Right renal cortex interstitium (tissue), 3 donors: ENCODE measurements around the gene SIRPB2. TPM values are rescaled to one million over a fixed set of nuclear protein-coding genes. Genes with fewer than 3 reads are reported as not detected.

ENCODE experiments used
- DNase-seq, 3 donors: peaks; one replicate each; pipeline ENCODE4 v3.0.0-alpha.2; 2013; ENCODE audit warnings: low read depth in 3 of 3, low spot score in 2 of 3
- polyA plus RNA-seq, 3 donors: library from polyadenylated mRNA; unstranded; fragments of 120-200 nt; gene quantifications; one replicate each; pipeline ENCODE4 v1.2.1, GENCODE V29; 2013; ENCODE audit not compliant: insufficient read length in 3 of 3

Gene SIRPB2
- polyA plus RNA-seq, 3 donors = 0.31 to 0.49 (median 0.32) TPM

DNA sequence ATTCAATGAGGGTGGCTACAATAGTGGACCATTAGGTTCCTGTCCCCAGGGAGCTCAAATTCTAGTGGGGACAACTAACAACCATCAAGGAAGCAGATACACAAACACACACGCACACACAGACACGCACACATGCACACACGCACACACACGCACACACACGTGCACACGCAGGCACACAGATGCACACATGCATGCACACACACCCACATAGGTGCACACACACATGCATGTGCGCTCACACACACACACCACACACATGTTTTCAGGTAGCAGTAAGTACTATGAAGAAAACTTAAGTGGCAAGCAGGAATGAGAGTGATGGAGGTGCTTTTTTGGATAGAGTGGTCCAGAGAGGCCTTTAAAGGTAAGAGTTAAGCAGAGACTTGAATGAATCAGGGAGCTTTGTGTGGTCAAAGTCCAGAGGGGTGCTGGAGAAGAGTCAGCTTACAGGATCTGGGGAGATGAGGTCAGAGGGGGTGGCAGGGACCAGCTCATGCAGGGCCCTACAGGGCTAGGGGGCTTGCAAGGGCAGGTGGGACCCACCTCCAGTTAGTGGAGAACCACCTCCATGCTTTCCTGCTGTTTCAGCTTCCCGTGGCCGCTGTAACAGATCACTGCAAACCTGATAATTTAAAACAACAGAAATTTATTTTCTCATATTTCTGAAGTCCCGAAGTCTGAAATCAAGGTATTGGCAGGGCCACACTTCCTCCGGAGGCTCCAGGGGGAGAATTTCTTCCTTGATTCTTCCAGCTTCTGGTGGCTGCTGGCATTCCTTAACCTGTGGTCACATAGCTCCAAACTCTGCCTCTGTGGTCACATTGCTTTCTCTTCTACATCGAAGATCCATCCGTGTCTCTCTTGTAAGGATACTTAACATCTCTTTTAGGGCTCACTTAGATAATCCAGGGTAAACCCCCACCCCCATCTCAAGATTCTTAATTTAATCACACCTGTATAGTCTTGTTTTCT lies 17.7 kb downstream of the SIRPB2 start:
- DNase-seq = no peak

DNA sequence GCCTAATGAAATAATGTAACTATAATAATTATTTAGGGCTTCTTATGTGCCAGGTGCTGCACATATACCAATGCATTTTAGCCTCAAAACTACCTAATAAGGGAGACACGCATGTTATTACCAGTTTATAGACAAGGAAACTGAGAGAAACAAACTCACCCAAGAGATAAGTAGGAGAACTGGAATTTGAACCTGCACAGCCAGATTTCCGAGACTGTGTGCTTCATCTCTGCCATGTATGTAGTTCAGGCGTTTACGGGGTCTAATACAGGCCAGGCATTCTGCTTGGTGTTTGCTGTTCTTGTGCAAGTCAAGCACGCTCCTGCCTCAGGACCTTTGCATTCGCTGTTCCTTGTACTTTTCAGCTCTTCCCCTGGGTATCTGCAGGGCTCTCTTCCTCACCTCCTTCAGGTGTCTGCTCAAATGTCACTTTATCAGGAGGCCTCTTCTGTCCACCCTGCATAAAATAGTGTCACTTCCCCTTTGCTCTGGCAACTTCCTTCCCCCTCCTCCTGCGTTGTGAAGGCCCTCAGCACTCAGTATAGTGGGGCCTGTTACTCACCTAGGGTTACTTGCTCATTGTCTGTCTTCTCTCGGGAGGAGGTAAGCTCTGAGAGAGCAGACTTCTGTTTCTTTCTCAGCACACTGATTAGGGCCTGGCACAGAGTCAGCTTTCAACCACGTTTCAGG lies 18.5 kb downstream of the SIRPB2 start:
- no peak for DNase-seq

DNA sequence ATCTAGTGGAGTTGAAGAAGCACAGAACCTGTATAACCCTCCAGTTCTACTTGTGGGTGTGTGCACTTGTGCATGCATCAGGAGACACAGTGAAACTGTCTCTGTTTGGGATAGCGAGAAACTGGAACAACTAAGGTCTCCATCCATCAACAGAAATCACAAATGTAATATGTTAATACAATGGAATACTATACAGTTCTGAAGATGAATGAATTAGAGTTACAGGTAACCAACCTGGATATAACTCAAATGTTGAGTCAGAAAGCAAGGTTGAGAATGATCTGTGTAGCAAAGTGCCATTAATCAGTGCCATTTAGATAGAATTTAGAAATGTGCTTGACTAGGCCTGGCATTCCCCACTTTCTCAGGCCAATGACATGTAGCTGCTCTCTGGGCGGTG lies 20.0 kb downstream of the SIRPB2 start:
- DNase-seq = no peak

DNA sequence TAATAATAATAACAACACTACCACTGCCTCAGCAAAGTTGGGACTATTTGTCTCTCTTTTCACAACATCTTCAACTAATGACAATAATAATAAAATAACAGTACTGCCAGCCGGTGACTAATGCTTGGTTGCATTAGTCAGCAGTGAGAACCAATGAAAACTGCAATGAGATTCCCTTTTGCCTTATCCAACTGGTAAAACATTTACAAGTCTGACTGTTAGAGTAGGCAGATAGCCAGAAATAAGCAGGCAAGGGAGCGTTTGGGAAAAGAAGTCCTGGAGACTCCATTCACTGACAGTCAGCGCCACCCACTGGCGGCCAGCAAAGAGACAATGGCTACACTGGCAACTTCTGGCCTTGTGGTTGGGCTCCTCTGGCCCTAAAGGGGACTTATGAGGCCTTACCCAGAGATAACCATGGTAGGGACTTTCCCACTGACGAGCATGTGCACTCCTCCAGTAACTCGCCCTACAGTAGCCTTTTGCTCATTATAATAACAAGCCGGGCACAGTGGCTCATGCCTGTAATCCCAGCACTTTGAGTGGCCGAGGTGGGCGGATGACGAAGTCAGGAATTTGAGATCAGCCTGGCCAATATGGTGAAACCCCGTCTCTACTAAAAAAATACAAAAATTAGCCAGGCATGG lies 21.2 kb downstream of the SIRPB2 start:
- DNase-seq = peak; percentile 41 to 63 (median 56)

DNA sequence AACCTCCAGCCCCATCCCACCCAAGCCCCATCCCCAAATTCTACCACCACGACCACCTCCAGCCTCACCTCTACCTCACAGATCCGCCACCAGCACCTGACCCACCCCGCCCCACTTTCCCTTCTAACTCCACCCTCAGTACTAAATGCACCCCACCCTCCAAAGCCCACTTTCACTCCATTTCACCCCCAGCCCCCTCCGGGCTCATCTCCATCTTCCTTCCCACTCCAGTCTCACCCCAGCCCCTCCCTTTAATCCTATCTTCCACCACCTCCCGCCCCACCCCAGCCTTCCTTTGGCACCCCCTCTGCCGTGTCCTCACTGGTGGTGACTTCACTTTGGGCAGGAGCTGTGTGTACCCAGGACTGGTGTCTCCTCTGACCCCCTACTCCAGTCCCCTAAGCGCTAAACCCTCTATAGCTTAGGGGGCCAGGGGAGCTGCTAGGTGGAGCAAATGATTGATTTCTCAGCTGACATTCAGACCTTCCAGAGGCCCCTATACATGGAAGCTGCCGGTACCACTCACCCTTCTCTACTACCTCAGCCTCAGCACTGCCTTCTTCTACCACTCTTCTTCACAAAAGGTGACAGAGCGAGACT lies 21.8 kb downstream of the SIRPB2 start:
- DNase-seq = no peak

DNA sequence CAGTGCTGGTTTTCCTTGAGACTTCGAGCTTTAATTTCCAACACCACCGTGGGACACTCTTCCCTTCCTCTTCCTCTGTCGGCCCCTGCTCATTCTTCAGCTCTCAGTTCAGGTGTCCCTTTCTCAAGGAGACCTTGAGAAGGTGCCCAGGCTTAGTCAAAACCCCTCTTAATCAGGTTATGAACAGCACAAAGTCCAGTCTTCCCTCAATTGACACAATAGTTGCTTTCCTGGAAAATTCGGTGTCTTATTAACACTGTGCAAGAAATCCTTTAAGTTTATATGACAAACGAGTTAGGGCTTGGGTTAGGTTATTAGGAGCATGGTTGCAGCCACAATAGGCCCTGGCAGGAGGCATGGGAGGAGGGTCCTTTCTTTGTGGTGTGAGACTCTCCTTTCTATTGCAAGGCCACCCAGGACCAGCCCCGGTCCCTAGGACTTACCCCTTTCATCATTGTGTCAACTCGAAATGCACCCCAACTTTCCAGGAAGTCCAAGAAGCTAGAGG lies 23.0 kb downstream of the SIRPB2 start:
- no peak for DNase-seq

DNA sequence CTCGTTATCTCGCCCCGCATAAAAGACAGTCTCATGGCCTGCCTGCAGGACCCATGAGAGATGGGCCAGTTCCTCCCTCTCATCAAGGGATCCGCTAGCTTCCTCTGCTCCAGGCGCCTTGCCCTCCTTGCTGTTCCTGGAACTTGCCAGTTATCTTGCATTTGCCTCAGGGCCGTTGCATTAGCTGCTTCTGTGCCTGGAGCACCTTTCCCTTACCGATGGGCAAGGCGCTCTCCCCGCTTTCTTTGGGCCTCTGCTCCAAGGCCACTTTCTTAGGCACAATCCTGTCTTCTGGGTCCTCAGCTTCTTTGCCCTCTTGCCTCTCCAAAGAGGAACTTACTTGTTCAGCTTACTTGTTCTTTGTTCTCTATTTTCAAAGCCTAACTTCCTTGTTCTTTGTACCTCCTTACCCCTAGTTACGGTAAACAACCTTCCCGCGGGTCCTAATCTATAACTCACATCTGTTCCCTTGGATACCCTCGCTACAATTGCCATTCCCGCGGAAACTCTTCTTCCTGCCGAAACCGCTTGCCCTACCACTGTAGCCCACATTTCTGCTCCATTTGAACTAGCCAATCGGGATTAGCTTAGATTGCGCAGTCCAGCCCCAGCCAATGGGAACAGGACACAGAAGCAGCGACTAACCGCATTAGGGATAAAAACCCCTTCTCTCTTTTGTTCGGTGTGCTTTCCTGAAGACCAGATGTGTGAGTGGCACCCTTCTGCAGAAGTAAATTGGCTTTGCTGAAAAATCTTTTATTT lies 23.7 kb downstream of the SIRPB2 start:
- DNase-seq = no peak

DNA sequence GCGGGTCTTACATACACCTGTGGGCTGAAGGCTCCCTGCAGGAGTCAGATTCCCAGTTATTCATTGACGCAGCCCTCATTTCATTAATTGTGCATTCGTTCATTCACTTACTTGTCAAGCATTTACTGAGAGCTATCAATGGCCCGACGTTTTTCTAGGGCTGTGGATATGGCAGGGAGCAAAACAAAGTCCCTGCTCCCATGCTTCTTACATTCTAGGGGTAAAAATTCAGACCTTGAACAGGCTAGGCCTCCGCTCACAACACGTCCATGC lies 24.2 kb downstream of the SIRPB2 start:
- DNase-seq = no peak

DNA sequence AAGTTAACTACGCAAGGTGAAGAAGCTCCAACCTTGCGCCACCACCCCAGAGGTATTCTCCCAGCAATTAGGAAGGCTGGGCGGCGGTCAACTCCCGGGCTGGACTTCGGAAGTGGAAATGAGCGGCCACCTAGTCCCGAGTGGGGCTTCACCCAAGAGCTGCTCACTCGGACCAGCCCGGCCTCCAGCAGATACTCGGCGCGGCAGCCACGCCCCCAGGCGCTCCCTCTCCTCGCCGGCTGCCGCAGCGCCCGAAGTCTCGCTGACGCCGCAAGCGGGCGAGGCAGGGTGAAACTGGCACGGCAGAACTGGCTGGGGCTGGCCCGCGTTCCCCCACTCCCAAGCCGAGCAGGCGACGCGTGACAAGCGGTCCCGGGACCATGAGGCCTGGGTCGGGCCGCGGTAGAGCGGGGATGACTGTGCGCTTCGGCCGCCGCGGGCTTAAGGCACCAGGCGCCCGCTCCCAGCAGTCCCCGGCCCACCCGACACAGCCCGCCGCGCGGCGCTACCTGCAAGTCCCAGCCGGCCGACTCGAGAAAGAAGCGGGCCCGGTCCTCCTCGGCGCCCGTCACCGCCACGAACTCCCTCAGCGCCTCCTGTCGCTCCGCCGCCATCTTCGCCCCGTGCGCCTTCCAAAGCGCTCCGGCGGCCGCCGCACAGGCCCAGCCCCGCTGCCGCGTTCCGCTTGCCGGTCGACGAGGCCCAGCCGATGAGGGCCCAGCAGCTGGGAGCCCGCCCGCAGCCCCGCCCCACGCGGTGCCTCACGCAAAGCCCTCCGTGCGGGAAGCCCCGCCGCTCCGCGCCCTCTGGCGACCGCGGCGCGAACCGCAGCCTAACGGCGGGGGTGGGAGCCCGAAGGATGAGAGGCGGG lies 24.8 kb downstream of the SIRPB2 start, which contains the start of gene NSFL1C:
Gene NSFL1C (minus strand): TSS at position 639 of the 871 bp plus-strand sequence. CDS start 25 bp downstream, at position 614.
- DNase-seq = peak; percentile 77 to 88 (median 86)

DNA sequence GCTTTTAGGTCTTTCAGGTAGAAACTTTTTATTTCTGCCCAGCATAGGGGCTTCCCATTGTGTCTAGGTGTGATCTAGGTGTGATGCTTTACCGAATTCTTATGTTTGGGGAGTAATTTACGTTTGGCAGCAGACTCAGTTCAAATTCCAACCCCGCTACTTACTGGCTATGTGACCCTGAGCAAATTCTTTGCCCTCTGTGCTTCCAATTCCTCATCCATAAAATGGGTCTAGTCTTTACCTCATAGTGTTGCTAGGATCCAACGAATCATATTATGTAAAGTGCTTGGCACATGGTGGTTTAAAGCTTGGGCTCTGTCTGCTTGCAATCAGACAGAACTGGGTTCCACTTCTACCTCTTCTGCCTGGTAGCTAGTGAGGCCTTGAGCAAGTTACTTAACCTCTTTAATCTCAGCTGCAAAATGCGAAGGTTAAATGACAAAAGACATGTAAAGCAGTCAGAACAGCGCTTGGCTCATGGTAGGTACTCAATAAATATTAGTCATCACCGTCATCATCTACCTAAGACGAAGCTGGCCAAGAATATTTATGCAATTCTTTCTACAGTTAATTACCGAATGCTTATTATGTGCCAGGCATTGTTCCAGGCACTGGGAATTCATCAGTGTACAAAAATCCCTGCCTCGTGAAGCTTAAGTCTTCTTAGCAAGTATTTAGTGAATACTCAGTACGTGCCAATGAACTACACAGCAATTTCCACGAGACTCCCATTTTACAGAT lies 25.6 kb downstream of the SIRPB2 start:
- no peak for DNase-seq

DNA sequence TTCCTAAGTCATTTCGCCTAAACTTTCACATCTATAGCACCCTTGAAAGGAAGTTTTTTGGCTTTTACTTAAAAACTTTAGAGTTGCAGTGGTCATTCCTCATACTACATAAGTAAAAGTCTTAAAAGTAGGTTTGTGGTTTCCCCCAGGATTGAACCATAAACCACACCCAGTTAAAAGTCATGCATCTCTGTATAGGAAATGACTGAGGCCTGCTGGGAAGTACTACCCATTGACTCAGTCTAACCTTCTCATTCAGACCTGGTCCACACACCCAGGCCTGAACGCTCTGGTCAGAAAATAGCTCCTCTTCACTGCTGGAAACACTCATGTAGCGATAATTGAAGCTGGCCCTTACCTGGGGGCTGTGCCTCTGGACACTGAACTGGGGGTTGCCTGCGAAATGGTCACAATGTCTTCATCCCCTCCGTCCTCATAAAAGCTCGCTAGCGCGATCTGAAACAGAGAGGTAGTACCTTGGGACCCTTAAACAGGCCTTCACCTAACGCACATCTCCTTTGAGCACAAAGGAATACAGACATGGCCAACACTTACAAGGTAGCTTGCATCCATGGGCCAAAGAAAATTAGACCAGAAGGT lies 27.1 kb downstream of the SIRPB2 start:
- DNase-seq = no peak

DNA sequence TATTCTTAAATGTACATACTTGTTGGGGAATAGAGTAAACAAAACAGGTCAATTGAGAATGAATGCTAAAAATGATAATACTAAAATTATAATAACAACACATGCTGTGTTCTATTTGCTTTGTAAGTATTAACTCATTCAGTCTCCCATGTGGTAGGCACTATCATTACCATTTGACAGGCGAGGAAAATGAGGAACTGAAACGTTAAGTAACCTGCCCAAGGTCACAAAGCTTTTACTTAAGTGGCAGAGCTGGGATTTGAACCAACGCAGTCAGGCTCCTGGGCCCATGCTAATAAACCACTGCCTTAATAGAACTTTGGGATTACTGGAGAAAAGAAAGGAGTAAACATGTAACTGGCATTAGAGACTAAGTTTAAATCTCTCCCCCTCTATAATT lies 28.4 kb downstream of the SIRPB2 start:
- no peak for DNase-seq

DNA sequence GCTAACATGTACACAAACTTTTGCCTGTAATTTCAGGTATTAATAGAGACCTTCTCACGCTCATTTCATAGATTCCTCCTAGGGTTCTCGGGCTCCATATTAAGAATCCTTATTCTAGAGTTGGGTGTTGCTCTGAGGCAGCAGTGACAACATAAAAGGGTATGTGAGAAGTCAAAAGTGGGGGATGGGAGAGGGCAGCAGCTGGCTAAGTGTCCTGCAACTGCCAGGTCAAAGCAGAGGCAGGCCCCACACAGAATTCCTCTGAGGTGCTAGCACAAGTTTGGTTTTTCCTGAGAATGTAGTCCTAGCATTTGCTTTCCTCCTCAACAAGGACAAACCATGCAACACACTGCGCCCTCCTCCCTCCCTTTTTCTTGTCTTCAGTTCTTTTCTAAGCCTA lies 29.2 kb downstream of the SIRPB2 start:
- DNase-seq = no peak

DNA sequence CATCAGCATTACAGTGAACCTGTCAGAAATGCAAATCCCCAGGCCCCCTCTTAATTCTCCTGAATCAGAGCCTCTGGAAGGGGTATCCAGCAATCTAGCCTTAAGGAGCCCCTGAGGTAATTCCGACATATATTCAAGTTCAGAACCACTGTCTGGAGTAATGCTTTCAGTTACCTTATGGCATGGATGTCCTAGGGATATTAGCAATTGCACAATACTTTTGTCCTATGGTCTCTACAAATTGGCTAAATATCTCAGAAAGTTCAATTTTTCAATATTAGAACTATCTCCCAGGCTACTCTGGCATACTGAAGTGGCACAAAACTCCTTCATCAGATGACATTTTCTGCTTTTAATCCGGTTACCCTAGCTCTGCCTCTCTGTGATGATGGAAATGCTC lies 30.9 kb downstream of the SIRPB2 start:
- DNase-seq = no peak

DNA sequence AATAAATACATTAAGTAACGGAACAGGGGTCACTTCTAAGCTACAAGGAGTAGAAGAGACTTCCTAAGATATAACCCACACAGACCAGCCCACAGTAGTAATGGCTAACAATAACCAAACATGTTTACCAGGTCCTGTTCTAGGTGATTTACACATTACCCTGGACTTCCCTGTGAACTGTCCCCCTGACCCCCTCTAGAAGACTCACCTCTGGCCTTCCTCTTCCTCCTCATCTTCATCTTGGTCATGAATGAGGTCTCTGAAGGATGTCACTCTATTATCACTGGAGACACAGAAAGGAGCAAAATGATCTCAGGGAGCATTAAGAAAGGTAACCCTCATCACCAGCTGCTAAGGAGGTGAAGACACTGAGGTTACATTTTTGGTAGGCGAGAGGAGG lies 33.2 kb downstream of the SIRPB2 start:
- DNase-seq = no peak

DNA sequence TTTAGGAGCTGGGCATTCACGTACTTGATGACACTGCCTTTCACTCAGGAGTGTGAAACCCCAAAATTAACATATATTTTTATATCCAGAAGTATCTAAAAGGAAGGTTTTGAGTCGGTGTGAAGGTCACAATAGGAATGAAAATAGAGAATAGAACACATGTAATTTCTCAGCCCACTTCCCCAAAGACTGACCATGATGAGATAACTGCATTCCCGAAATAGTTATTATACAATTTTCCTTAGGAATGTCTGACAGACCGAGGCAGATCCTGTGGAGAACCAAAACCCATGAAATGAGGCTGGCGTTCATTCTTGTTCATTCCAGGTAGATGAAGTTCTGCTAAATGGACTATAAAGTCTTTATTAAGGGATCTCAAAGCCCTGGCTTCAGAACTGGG lies 34.9 kb downstream of the SIRPB2 start:
- no peak for DNase-seq

DNA sequence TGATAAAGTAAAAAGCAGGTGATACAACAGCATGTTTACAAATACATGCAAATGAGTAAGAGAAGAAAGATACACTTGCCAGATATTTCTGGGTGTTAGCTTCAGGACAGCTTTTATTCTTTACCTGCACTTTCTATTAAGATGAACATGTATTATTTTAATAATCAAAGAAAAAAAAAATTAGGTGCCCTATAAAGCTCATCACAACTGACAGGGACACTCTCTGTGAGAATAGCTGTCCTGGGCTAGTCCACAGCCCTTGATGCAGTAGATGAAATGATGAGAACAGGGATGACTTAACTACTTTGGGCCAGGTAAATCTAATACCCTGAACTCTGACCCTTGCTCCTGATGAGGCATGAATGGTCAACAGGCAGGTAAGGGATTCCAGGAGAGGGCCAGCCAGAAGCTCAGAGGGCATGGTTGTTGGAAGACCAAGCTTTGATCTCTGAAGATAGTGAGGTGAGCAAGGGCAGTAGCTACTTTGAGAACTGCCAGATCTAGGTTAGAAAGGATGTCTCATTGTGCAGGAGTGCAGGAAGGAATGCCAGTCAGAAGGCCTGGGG lies 40.2 kb downstream of the SIRPB2 start:
- DNase-seq = no peak

DNA sequence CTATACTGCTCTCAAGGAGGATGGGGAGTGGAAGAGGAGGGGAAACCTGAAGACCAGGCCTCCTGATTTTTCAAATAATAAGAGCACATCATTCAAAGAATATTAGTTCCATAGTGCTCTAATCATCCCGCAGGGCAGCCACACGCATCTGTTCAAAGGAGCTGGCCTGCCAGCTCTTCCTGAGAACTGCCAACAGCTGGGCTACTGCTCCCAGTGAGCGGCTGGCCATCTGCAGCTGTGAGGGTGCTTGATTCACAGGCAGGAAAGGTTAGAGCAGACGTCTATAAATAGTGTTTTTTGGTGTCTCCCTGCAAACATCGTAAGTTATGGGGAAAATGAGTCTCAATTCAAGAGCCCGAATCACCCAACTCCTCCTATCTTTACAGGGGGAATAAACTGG lies 41.9 kb downstream of the SIRPB2 start:
- no peak for DNase-seq
